CD14-positive monocyte (primary cell): Measurements from ENCODE around the gene SSBP3. TPM values are rescaled to one million over a fixed set of nuclear protein-coding genes. Genes with fewer than 3 reads are reported as not detected.

Experiments used
- DNase-seq, 3 donors: peaks; one replicate each; pipeline ENCODE4 v3.0.0-alpha.2; 2011 to 2022
- H2AFZ ChIP-seq: 2 replicates; pipeline ENCODE4 v1.6.0; 2012; ENCODE audit warnings: mild to moderate bottlenecking, low read depth, low read length, inconsistent platforms; ENCODE audit not compliant: insufficient read depth, poor library complexity, severe bottlenecking
- H3K27ac ChIP-seq, 2 donors: 1 replicate in 1 of 2; 2 replicates in 1 of 2; pipeline ENCODE4 v1.5.1; 2012 to 2013; ENCODE audit warnings: low read length in 2 of 2, control low read depth in 1 of 2, inconsistent platforms in 1 of 2, low read depth in 1 of 2, mild to moderate bottlenecking in 1 of 2
- H3K27me3 ChIP-seq, 2 donors: one replicate each; pipeline versions ENCODE4 v1.6.0 to v1.6.1; 2011 to 2013; ENCODE audit warnings: low read length in 2 of 2; ENCODE audit not compliant: control insufficient read depth in 2 of 2, insufficient read depth in 2 of 2
- H3K36me3 ChIP-seq, 2 donors: replicated peaks in 1 of 2; 1 replicate in 1 of 2; 2 replicates in 1 of 2; pipeline versions ENCODE4 v1.5.1 to v1.6.1; 2012 to 2013; ENCODE audit warnings: low read length in 2 of 2, control low read depth in 1 of 2, inconsistent platforms in 1 of 2, mild to moderate bottlenecking in 1 of 2; ENCODE audit not compliant: insufficient read depth in 2 of 2, control insufficient read depth in 1 of 2
- H3K4me1 ChIP-seq, 2 donors: 1 replicate in 1 of 2; 2 replicates in 1 of 2; pipeline versions ENCODE4 v1.5.1 to v1.6.1; 2012 to 2013; ENCODE audit warnings: low read length in 2 of 2, control low read depth in 1 of 2, inconsistent platforms in 1 of 2, mild to moderate bottlenecking in 1 of 2, moderate library complexity in 1 of 2; ENCODE audit not compliant: insufficient read depth in 2 of 2, control insufficient read depth in 1 of 2
- H3K4me2 ChIP-seq: replicated peaks from 2 replicates; pipeline ENCODE3; 2012; ENCODE audit warnings: low read length, moderate library complexity, mild to moderate bottlenecking; ENCODE audit not compliant: poor library complexity, severe bottlenecking; ENCODE audit errors: extremely low read depth
- H3K4me3 ChIP-seq, 3 experiments: fragments of 200-600 bp in 1 of 3; sonication (generic) in 1 of 3; replicated peaks in 1 of 3; 1 replicate in 2 of 3; 2 replicates in 1 of 3; pipeline ENCODE4 v1.5.1; 2011 to 2013; ENCODE audit warnings: low read length in 3 of 3, mild to moderate bottlenecking in 3 of 3, control low read depth in 2 of 3, low read depth in 2 of 3, inconsistent platforms in 1 of 3, moderate library complexity in 1 of 3
- H3K79me2 ChIP-seq: 2 replicates; pipeline ENCODE4 v1.6.0; 2012; ENCODE audit warnings: mild to moderate bottlenecking, control low read depth, inconsistent platforms, low read length, moderate library complexity; ENCODE audit not compliant: insufficient read depth
- H3K9ac ChIP-seq: 2 replicates; pipeline ENCODE4 v1.6.0; 2017; ENCODE audit warnings: low read length, mild to moderate bottlenecking; ENCODE audit not compliant: insufficient read depth, poor library complexity, severe bottlenecking
- H3K9me3 ChIP-seq, 2 donors: replicated peaks in 1 of 2; 1 replicate in 1 of 2; 2 replicates in 1 of 2; pipeline versions ENCODE4 v1.5.1 to v1.6.1; 2012 to 2013; ENCODE audit warnings: low read length in 2 of 2, control low read depth in 1 of 2; ENCODE audit not compliant: control insufficient read depth in 1 of 2, insufficient read depth in 1 of 2
- H4K20me1 ChIP-seq: 2 replicates; pipeline ENCODE4 v1.6.0; 2012; ENCODE audit warnings: mild to moderate bottlenecking, low read length, control low read depth, moderate library complexity; ENCODE audit not compliant: insufficient read depth
- H3K27ac Mint-ChIP-seq, 7 donors: one replicate each; pipeline ENCODE4 v1.8.0; 2020; ENCODE audit warnings: mild to moderate bottlenecking in 7 of 7, mixed read lengths in 7 of 7, moderate library complexity in 6 of 7, inconsistent platforms in 2 of 7
- H3K27me3 Mint-ChIP-seq, 3 donors: one replicate each; pipeline ENCODE4 v1.8.0; 2021 to 2022; ENCODE audit warnings: low read depth in 3 of 3, mild to moderate bottlenecking in 3 of 3, mixed read lengths in 3 of 3, moderate library complexity in 3 of 3, inconsistent platforms in 1 of 3
- H3K36me3 Mint-ChIP-seq, 2 donors: one replicate each; pipeline ENCODE4 v1.8.0; 2020; ENCODE audit warnings: mixed read lengths in 2 of 2, inconsistent platforms in 1 of 2, mild to moderate bottlenecking in 1 of 2
- H3K4me1 Mint-ChIP-seq: one replicate; pipeline ENCODE4 v1.8.0; 2020; ENCODE audit warnings: mild to moderate bottlenecking, mixed read lengths
- H3K4me3 Mint-ChIP-seq, 2 donors: one replicate each; pipeline ENCODE4 v1.8.0; 2020; ENCODE audit warnings: mild to moderate bottlenecking in 2 of 2, mixed read lengths in 2 of 2, moderate library complexity in 1 of 2
- H3K9me3 Mint-ChIP-seq, 7 donors: one replicate each; pipeline ENCODE4 v1.8.0; 2020 to 2022; ENCODE audit warnings: mixed read lengths in 7 of 7, mild to moderate bottlenecking in 6 of 7, moderate library complexity in 6 of 7, inconsistent platforms in 2 of 7
- CTCF ChIP-seq: fragments of 200-600 bp; IDR thresholded peaks from one replicate; pipeline ENCODE4 v1.8.0; 2022; ENCODE audit warnings: antibody characterized with exemption, mild to moderate bottlenecking
- WGBS: methylation state at CpG from one replicate; pipeline ENCODE4 v1.1.5; 2013; ENCODE audit warnings: missing lambda C conversion rate; ENCODE audit not compliant: insufficient coverage; 5-methylcytosine and 5-hydroxymethylcytosine counted together
- intact Hi-C, 2 donors: fragments of 100-400 bp; cut with micrococcal nuclease; formaldehyde crosslinking; loops; one replicate each; pipeline versions ENCODE4 v1.15.0 to v1.15.1; 2023
- polyA plus RNA-seq, 3 donors: library from polyadenylated mRNA; depleted of rRNA in 1 of 3; unstranded in 2 of 3; stranded (reverse) in 1 of 3; fragments of 300-500 nt in 2 of 3; fragments of >200 nt in 1 of 3; fragmentation: Illumina TruSeq in 2 of 3; gene quantifications; 1 replicate in 2 of 3; 2 replicates in 1 of 3; pipeline ENCODE4 v1.2.3, GENCODE V29; 2012 to 2021

The SSBP3 gene
- polyA plus RNA-seq, 3 donors = 4.1 to 30.7 (median 4.3) TPM

GRCh38 chr1:54364582-54364981, 41.6 kb downstream of the SSBP3 start:
- H3K36me3 ChIP-seq = peaks cover 0 to 4% of the 10 kb centered on the region in 2 donors
- no peaks in the 10 kb centered on the region for H3K9me3 ChIP-seq
- no peak for DNase-seq
- no peak overlapping the region for H2AFZ ChIP-seq
- H3K9ac ChIP-seq = no peak overlapping the region
- intact Hi-C loops = no loop called here
- TF ChIP-seq CTCF = no peak
- H3K4me3 ChIP-seq = no peak overlapping the region
- no peaks in the 10 kb centered on the region for H3K9me3 Mint-ChIP-seq
- H3K4me1 ChIP-seq = no peaks in the 10 kb centered on the region
- 100% methylated on average over 2 of the region's 5 CpGs for WGBS
- H4K20me1 ChIP-seq = peaks cover 62% of the 10 kb centered on the region
- H3K27ac ChIP-seq = no peak overlapping the region
- H3K27ac Mint-ChIP-seq = no peak overlapping the region
- H3K27me3 ChIP-seq = no peaks in the 10 kb centered on the region
- no peaks in the 10 kb centered on the region for H3K79me2 ChIP-seq
- peaks cover 0 to 3% (median 2%) of the 10 kb centered on the region in 3 donors for H3K27me3 Mint-ChIP-seq
- peaks cover 5 to 19% of the 10 kb centered on the region in 2 donors for H3K36me3 Mint-ChIP-seq
- no peak overlapping the region for H3K4me2 ChIP-seq
- peaks cover 3% of the 10 kb centered on the region for H3K4me1 Mint-ChIP-seq
- no peak overlapping the region for H3K4me3 Mint-ChIP-seq

- Histone ChIP-seq H3K4me2 (no peak overlapping the region), H3K36me3 (no peaks in the 10 kb centered on the region), H4K20me1 (peaks cover 61% of the 10 kb centered on the region), H3K9ac (no peak overlapping the region), H3K27me3 (no peaks in the 10 kb centered on the region), H3K4me3 (no peak overlapping the region), H3K9me3 (no peaks in the 10 kb centered on the region), H3K27ac (no peak overlapping the region), H3K4me1 (no peaks in the 10 kb centered on the region), H3K79me2 (no peaks in the 10 kb centered on the region), H2AFZ (no peak overlapping the region)
- Mint-ChIP-seq H3K4me3 (no peak overlapping the region), H3K4me1 (peaks cover 3% of the 10 kb centered on the region), H3K9me3 (no peaks in the 10 kb centered on the region), H3K36me3 (peaks cover 6 to 18% of the 10 kb centered on the region in 2 donors), H3K27ac (no peak overlapping the region), H3K27me3 (peaks cover 0 to 3% (median 2%) of the 10 kb centered on the region in 3 donors)
- TF ChIP-seq CTCF = no peak
- DNase-seq = no peak
- intact Hi-C loops = no loop called here
Measured at GRCh38 chr1:54363925-54364324, 42.3 kb downstream of the SSBP3 start.
